Spleen (tissue), 7 donors: ENCODE data around the gene SUSD6.

Source experiments
- CTCF ChIP-seq, 11 experiments: fragments of 200-600 bp in 7 of 11; fragments of 450-650 bp in 4 of 11; sonication (generic) in 4 of 11; IDR thresholded peaks in 8 of 11; conservative IDR thresholded peaks in 3 of 11; 1 replicate in 7 of 11; 2 replicates in 4 of 11; pipeline versions ENCODE4 v1.4.0 to v1.8.0; 2016 to 2021; ENCODE audit warnings: antibody characterized with exemption in 11 of 11, inconsistent platforms in 4 of 11, mild to moderate bottlenecking in 1 of 11
- POLR2A ChIP-seq, 3 donors: fragments of 450-650 bp; IDR thresholded peaks; one replicate each; pipeline ENCODE4 v1.5.1; 2017; ENCODE audit warnings: antibody characterized with exemption in 3 of 3, mild to moderate bottlenecking in 1 of 3
- POLR2AphosphoS5 ChIP-seq, 3 donors: sonication (generic); formaldehyde crosslinking; IDR thresholded peaks; one replicate each; pipeline ENCODE4 v1.5.1; 2017; ENCODE audit warnings: antibody characterized with exemption in 3 of 3
- donor health status: DM: no; HTN: no; CAD: no; lungs with moderate emphysema.
- donor health status: DM: no; HTN: no; CAD: no.
- donor health status: DM: no; HTN: no; CAD: no.

GRCh38 chr14:69756298-69756697 is 144.9 kb downstream of the SUSD6 start:
- no peak for TF ChIP-seq POLR2A (IDR thresholded peaks at IDR 0.05)
- TF ChIP-seq CTCF (IDR thresholded peaks at IDR 0.05 in 8 of 11, conservative IDR thresholded peaks at IDR 0.05 in 3 of 11), result no peak
- TF ChIP-seq POLR2AphosphoS5 (IDR thresholded peaks at IDR 0.05), result no peak
